NCI-H2171 treated with DMSO at 0.1 percent for 48 hours (cell line): ENCODE measurements around the gene KRTAP9-7.

ENCODE experiments used
- DNase-seq: peaks from one replicate; lab custom pipeline; 2025; lab: John Stamatoyannopoulos, UW

KRTAP9-7 gene

GRCh38 chr17:41271858-41272257 is 3.6 kb upstream of the KRTAP9-7 start:
- DNase-seq = no peak

- DNase-seq = no peak
Observed at GRCh38 chr17:41278176-41278955, 2.9 kb downstream of the KRTAP9-7 start.

GRCh38 chr17:41284043-41284442 is 8.5 kb downstream of the KRTAP9-7 start:
- DNase-seq = no peak

- no peak for DNase-seq
Observed at GRCh38 chr17:41284546-41284945, 9.0 kb downstream of the KRTAP9-7 start.

- DNase-seq = no peak
Observed at GRCh38 chr17:41287050-41287449, 11.6 kb downstream of the KRTAP9-7 start.

- DNase-seq = no peak
Observed at GRCh38 chr17:41294016-41294415, 18.5 kb downstream of the KRTAP9-7 start.

- DNase-seq = no peak
Observed at GRCh38 chr17:41296846-41297245, 21.3 kb downstream of the KRTAP9-7 start.

GRCh38 chr17:41298458-41299135 is 23.1 kb downstream of the KRTAP9-7 start:
- no peak for DNase-seq

GRCh38 chr17:41301204-41301790 is 25.8 kb downstream of the KRTAP9-7 start:
- DNase-seq = no peak

GRCh38 chr17:41301916-41302901 is 26.7 kb downstream of the KRTAP9-7 start, which contains the start of gene KRTAP29-1:
Gene KRTAP29-1, minus strand, starts transcription at chr17:41302851. Its CDS starts 0 bp downstream, at chr17:41302851.
- no peak for DNase-seq

- no peak for DNase-seq
Observed at GRCh38 chr17:41302981-41303380, 27.5 kb downstream of the KRTAP9-7 start.

GRCh38 chr17:41304091-41304490 is 28.6 kb downstream of the KRTAP9-7 start:
- no peak for DNase-seq

GRCh38 chr17:41307647-41308046 is 32.1 kb downstream of the KRTAP9-7 start:
- DNase-seq = peak; percentile 26

GRCh38 chr17:41308251-41308917 is 32.9 kb downstream of the KRTAP9-7 start:
- DNase-seq = peak; percentile 47

GRCh38 chr17:41308918-41309359 is 33.4 kb downstream of the KRTAP9-7 start, which contains the start of gene KRTAP16-1:
Gene KRTAP16-1, minus strand, starts transcription at chr17:41309309. Its CDS starts 56 bp downstream, at chr17:41309253.
- no peak for DNase-seq

- no peak for DNase-seq
Observed at GRCh38 chr17:41311111-41311510, 35.6 kb downstream of the KRTAP9-7 start.

GRCh38 chr17:41315204-41315794 is 39.8 kb downstream of the KRTAP9-7 start, which contains the start of gene KRTAP17-1:
Gene KRTAP17-1, minus strand, starts transcription at chr17:41315710. Its CDS starts 60 bp downstream, at chr17:41315650.
- no peak for DNase-seq

GRCh38 chr17:41315814-41316445 is 40.4 kb downstream of the KRTAP9-7 start:
- no peak for DNase-seq

GRCh38 chr17:41318231-41318630 is 42.7 kb downstream of the KRTAP9-7 start:
- DNase-seq = no peak
